OCI-LY3 (cell line): Measurements from ENCODE around the gene ZBED5.

Source experiments
- H2AFZ ChIP-seq: fragments of 200-600, 300-600 bp; shearing (Covaris generic); 2 replicates; pipeline ENCODE4 v1.6.0; 2014; ENCODE audit warnings: antibody characterized with exemption, low read depth, low read length
- H3K27ac ChIP-seq: fragments of 200-600, 300-600 bp; sonication (generic); 2 replicates; pipeline ENCODE4 v1.5.1; 2014; ENCODE audit warnings: mild to moderate bottlenecking, low read length, moderate library complexity, mixed read lengths
- H3K27me3 ChIP-seq: fragments of 200-600, 300-600 bp; sonication (generic); 2 replicates; pipeline ENCODE4 v1.6.1; 2014; ENCODE audit warnings: low read depth, low read length, mixed read lengths
- H3K36me3 ChIP-seq: fragments of 200-600, 300-600 bp; sonication (generic); replicated peaks from 2 replicates; pipeline ENCODE3; 2014; ENCODE audit warnings: low read depth, low read length, mixed read lengths
- H3K4me1 ChIP-seq: fragments of 300-600, 200-600 bp; sonication (generic); 2 replicates; pipeline ENCODE4 v1.6.1; 2014; ENCODE audit warnings: low read length, mixed read lengths
- H3K4me2 ChIP-seq: fragments of 200-600, 300-600 bp; sonication (generic); 2 replicates; pipeline ENCODE4 v1.6.1; 2014; ENCODE audit warnings: low read length, mixed read lengths
- H3K4me3 ChIP-seq: fragments of 300-600, 200-600 bp; sonication (generic); 2 replicates; pipeline ENCODE4 v1.5.1; 2014; ENCODE audit warnings: antibody characterized with exemption, mild to moderate bottlenecking, low read length, moderate library complexity
- H3K79me2 ChIP-seq: fragments of 300-600, 200-600 bp; shearing (Covaris generic); 2 replicates; pipeline ENCODE4 v1.6.1; 2014; ENCODE audit warnings: mild to moderate bottlenecking, low read length, mixed read lengths
- H3K9ac ChIP-seq: fragments of 300-600, 200-600 bp; shearing (Covaris generic); 2 replicates; pipeline ENCODE4 v1.6.0; 2014; ENCODE audit warnings: mild to moderate bottlenecking, low read length, moderate library complexity
- H3K9me3 ChIP-seq: fragments of 200-600, 300-600 bp; shearing (Covaris generic); 2 replicates; pipeline ENCODE4 v1.6.1; 2014; ENCODE audit warnings: low read length, mixed read lengths; ENCODE audit not compliant: insufficient read depth
- H4K20me1 ChIP-seq: fragments of 200-600, 300-600 bp; sonication (generic); 2 replicates; pipeline ENCODE4 v1.6.1; 2016; ENCODE audit warnings: low read length, mixed read lengths; ENCODE audit not compliant: insufficient read depth
- EZH2phosphoT487 ChIP-seq: fragments of 200-600 bp; shearing (Covaris generic); IDR thresholded peaks from 2 replicates; pipeline ENCODE4 v1.6.1; 2018; ENCODE audit warnings: antibody characterized with exemption, mixed run types, low read depth
- TF ChIP-seq, protein P1 (sequence below): fragments of 200-600, 300-600 bp; sonication (generic); IDR thresholded peaks from 2 replicates; pipeline ENCODE4 v1.5.1; 2014; ENCODE audit warnings: antibody characterized with exemption, low read length, low read depth

ZBED5 gene

DNA sequence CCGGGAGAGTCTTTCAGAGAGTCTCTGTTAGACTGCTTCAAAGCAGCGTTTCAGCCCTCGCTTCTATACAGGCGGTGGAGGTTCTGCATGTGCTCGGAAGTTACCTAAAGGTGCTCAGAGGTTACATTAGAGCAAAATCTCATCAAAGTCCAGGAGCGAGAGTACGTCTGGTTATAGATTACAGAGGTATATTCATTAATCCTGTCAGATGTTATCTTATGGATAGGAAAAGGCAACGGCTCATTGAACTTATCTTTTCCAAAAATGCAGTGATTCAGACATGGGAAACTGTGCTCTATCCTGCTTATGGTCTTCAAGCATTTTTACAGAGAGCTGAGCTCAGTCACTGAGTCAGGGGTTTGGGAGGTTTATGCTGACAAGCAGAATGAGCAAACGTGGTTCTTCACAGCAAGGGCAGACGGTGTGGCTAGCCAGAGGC is 9.1 kb upstream of the ZBED5 start:
- Histone ChIP-seq H3K4me2 (no peak overlapping the region), H3K36me3 (peaks cover under 1% of the 10 kb centered on the region), H3K4me1 (no peaks in the 10 kb centered on the region), H3K9ac (no peak overlapping the region), H2AFZ (no peak overlapping the region), H3K27me3 (no peaks in the 10 kb centered on the region), H3K4me3 (no peak overlapping the region), H3K27ac (no peak overlapping the region), H4K20me1 (no peaks in the 10 kb centered on the region), H3K79me2 (no peaks in the 10 kb centered on the region), H3K9me3 (peaks cover 5% of the 10 kb centered on the region; the same call in 1 of the 2 replicates)
- TF ChIP-seq, protein P1, sequence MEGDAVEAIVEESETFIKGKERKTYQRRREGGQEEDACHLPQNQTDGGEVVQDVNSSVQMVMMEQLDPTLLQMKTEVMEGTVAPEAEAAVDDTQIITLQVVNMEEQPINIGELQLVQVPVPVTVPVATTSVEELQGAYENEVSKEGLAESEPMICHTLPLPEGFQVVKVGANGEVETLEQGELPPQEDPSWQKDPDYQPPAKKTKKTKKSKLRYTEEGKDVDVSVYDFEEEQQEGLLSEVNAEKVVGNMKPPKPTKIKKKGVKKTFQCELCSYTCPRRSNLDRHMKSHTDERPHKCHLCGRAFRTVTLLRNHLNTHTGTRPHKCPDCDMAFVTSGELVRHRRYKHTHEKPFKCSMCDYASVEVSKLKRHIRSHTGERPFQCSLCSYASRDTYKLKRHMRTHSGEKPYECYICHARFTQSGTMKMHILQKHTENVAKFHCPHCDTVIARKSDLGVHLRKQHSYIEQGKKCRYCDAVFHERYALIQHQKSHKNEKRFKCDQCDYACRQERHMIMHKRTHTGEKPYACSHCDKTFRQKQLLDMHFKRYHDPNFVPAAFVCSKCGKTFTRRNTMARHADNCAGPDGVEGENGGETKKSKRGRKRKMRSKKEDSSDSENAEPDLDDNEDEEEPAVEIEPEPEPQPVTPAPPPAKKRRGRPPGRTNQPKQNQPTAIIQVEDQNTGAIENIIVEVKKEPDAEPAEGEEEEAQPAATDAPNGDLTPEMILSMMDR, result no peak
- no peak for TF ChIP-seq EZH2phosphoT487

DNA sequence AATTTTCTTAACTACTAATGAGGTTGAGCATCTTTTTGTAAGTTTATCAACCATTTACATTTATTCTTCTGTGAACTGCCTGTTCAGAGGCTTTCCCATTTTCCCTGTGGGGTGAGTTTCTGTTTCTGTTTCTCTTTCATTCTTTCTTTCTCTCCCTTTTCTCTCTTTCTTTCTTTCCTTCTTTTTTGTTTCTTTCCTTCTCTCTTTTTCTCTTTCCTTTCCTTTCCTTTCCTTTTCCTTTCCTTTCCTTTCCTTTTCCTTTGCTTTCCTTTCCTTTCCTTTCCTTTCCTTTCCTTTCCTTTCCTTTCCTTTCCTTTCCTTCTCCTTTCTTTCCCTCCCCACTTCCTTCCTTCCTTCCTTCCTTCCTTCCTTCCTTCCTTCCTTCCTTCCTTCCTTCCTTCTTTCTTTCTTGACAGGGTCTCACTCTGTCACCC is 8.0 kb upstream of the ZBED5 start:
- no peaks in the 10 kb centered on the region for H3K4me1 ChIP-seq
- H3K4me2 ChIP-seq, result no peak overlapping the region
- no peak overlapping the region for H2AFZ ChIP-seq
- H3K36me3 ChIP-seq, result no peaks in the 10 kb centered on the region
- no peak overlapping the region for H3K4me3 ChIP-seq
- H4K20me1 ChIP-seq, result no peaks in the 10 kb centered on the region
- TF ChIP-seq EZH2phosphoT487, result no peak
- TF ChIP-seq, protein P1, result no peak
- H3K27ac ChIP-seq, result no peak overlapping the region
- no peaks in the 10 kb centered on the region for H3K27me3 ChIP-seq
- no peak overlapping the region for H3K9ac ChIP-seq
- no peaks in the 10 kb centered on the region for H3K9me3 ChIP-seq
- no peaks in the 10 kb centered on the region for H3K79me2 ChIP-seq

- Histone ChIP-seq H3K36me3 (no peaks in the 10 kb centered on the region), H3K4me2 (no peak overlapping the region), H3K4me3 (no peak overlapping the region), H3K79me2 (peaks cover 5% of the 10 kb centered on the region; the same call in 1 of the 2 replicates), H3K9ac (no peak overlapping the region), H2AFZ (no peak overlapping the region), H3K9me3 (no peaks in the 10 kb centered on the region), H4K20me1 (no peaks in the 10 kb centered on the region), H3K27ac (no peak overlapping the region), H3K4me1 (no peaks in the 10 kb centered on the region), H3K27me3 (no peaks in the 10 kb centered on the region)
- TF ChIP-seq, protein P1, result no peak
- TF ChIP-seq EZH2phosphoT487, result no peak
Measured at GRCh38 chr11:10864688-10865087, 6.8 kb upstream of the ZBED5 start.

DNA sequence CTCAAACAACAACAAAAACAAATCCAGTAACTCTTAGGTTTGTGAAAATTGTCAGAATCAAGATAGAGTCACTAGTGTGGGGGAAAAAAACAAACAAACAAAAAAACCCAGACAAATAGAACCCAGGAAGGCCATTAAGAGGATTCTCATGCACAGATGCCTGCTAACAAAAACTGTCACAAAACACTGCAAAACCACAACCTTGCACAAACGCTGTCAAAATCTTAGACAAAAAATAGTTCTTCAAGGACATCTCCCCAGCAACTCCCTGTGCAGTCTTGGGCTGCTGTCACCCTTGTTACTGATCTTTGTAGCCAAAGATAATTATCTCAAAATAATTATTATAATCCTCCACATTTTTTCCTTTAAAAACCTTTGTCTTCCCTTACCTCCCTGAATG is 4.6 kb upstream of the ZBED5 start:
- no peaks in the 10 kb centered on the region for H4K20me1 ChIP-seq
- no peak overlapping the region for H3K9ac ChIP-seq
- no peaks in the 10 kb centered on the region for H3K27me3 ChIP-seq
- no peaks in the 10 kb centered on the region for H3K4me1 ChIP-seq
- H3K4me3 ChIP-seq, result no peak overlapping the region
- H3K36me3 ChIP-seq, result no peaks in the 10 kb centered on the region
- peaks cover 21% of the 10 kb centered on the region for H3K79me2 ChIP-seq
- H3K27ac ChIP-seq, result no peak overlapping the region
- no peak overlapping the region for H3K4me2 ChIP-seq
- no peaks in the 10 kb centered on the region for H3K9me3 ChIP-seq
- TF ChIP-seq EZH2phosphoT487, result no peak
- TF ChIP-seq, protein P1, result no peak
- H2AFZ ChIP-seq, result no peak overlapping the region
